Ishikawa (cell line): ENCODE measurements around the gene ZBTB20.

ENCODE experiments used
- CEBPB ChIP-seq: IDR thresholded peaks from 2 replicates; pipeline ENCODE4 v1.6.1; 2012
- EP300 ChIP-seq: IDR thresholded peaks from 2 replicates; pipeline ENCODE4 v1.6.1; 2012; ENCODE audit warnings: borderline replicate concordance
- FOXM1 ChIP-seq: IDR thresholded peaks from 2 replicates; pipeline ENCODE4 v1.6.1; 2012; ENCODE audit warnings: low read depth, borderline replicate concordance
- NFIC ChIP-seq: IDR thresholded peaks from 2 replicates; pipeline ENCODE4 v1.6.1; 2012
- RAD21 ChIP-seq: IDR thresholded peaks from 2 replicates; pipeline ENCODE4 v1.6.1; 2012; ENCODE audit warnings: low read depth
- TAF1 ChIP-seq: IDR thresholded peaks from 2 replicates; pipeline ENCODE4 v1.6.1; 2012; ENCODE audit warnings: low read depth, mild to moderate bottlenecking
- TCF12 ChIP-seq: IDR thresholded peaks from 2 replicates; pipeline ENCODE4 v1.6.1; 2012; ENCODE audit warnings: low read depth
- TEAD4 ChIP-seq: IDR thresholded peaks from 2 replicates; pipeline ENCODE4 v1.6.1; 2012
- TF ChIP-seq, protein P1 (sequence below): IDR thresholded peaks from 2 replicates; pipeline ENCODE4 v1.6.1; 2012; ENCODE audit warnings: low read depth, mild to moderate bottlenecking
- TF ChIP-seq, protein P2 (sequence below): IDR thresholded peaks from 2 replicates; pipeline ENCODE4 v1.6.1; 2012
- TF ChIP-seq, protein P3 (sequence below): IDR thresholded peaks from 2 replicates; pipeline ENCODE4 v1.6.1; 2012

DNA sequence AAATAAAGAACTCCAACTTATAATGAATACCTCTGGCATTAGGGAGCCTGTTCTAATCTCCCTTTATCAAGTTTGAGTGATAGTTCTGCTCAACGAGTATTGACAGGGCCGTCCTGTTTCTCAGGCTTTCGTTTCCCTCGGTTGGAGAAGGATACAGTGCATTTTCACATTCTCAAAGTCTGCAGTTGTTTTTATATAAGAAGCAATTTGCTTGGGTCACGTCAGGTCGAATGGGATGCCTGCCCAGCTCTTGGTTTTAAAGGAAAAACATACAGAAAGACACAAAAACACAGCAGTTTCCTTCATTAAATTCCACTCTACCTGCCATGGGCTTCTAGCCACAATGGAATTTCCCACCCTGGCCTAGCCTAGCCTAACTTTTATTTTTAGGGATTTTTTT is 487.0 kb downstream of the ZBTB20 start:
- TF ChIP-seq CEBPB (no peak), FOXM1 (no peak), RAD21 (no peak), TEAD4 (no peak), TAF1 (no peak), EP300 (no peak), NFIC (no peak), TCF12 (no peak)
- TF ChIP-seq, protein P1, sequence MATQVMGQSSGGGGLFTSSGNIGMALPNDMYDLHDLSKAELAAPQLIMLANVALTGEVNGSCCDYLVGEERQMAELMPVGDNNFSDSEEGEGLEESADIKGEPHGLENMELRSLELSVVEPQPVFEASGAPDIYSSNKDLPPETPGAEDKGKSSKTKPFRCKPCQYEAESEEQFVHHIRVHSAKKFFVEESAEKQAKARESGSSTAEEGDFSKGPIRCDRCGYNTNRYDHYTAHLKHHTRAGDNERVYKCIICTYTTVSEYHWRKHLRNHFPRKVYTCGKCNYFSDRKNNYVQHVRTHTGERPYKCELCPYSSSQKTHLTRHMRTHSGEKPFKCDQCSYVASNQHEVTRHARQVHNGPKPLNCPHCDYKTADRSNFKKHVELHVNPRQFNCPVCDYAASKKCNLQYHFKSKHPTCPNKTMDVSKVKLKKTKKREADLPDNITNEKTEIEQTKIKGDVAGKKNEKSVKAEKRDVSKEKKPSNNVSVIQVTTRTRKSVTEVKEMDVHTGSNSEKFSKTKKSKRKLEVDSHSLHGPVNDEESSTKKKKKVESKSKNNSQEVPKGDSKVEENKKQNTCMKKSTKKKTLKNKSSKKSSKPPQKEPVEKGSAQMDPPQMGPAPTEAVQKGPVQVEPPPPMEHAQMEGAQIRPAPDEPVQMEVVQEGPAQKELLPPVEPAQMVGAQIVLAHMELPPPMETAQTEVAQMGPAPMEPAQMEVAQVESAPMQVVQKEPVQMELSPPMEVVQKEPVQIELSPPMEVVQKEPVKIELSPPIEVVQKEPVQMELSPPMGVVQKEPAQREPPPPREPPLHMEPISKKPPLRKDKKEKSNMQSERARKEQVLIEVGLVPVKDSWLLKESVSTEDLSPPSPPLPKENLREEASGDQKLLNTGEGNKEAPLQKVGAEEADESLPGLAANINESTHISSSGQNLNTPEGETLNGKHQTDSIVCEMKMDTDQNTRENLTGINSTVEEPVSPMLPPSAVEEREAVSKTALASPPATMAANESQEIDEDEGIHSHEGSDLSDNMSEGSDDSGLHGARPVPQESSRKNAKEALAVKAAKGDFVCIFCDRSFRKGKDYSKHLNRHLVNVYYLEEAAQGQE = no peak
- TF ChIP-seq, protein P2, sequence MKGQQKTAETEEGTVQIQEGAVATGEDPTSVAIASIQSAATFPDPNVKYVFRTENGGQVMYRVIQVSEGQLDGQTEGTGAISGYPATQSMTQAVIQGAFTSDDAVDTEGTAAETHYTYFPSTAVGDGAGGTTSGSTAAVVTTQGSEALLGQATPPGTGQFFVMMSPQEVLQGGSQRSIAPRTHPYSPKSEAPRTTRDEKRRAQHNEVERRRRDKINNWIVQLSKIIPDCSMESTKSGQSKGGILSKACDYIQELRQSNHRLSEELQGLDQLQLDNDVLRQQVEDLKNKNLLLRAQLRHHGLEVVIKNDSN = no peak
- TF ChIP-seq, protein P3, sequence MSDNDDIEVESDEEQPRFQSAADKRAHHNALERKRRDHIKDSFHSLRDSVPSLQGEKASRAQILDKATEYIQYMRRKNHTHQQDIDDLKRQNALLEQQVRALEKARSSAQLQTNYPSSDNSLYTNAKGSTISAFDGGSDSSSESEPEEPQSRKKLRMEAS = no peak
